HEK293 (cell line): ENCODE data around the gene NDUFA3.

ENCODE experiments used
- HOXA7 ChIP-seq: sonication (generic); formaldehyde crosslinking; IDR thresholded peaks from 2 replicates; pipeline ENCODE4 v1.8.1; 2022; ENCODE audit warnings: missing genetic modification reagents, borderline replicate concordance
- REST ChIP-seq: fragments of 450-650 bp; formaldehyde crosslinking; IDR thresholded peaks from 2 replicates; pipeline ENCODE4 v1.5.1; 2016; ENCODE audit warnings: missing biosample characterization, missing genetic modification characterization
- ZBTB21 ChIP-seq: fragments of 450-650 bp; formaldehyde crosslinking; IDR thresholded peaks from 2 replicates; pipeline ENCODE4 v1.5.1; 2017; ENCODE audit warnings: missing biosample characterization, missing genetic modification characterization
- ZBTB7A ChIP-seq: fragments of 450-650 bp; formaldehyde crosslinking; IDR thresholded peaks from 2 replicates; pipeline ENCODE4 v1.5.1; 2016; ENCODE audit warnings: low read depth, missing biosample characterization, missing genetic modification characterization
- ZFHX2 ChIP-seq: fragments of 450-650 bp; formaldehyde crosslinking; conservative IDR thresholded peaks from 2 replicates; pipeline ENCODE4 v1.5.1; 2016; ENCODE audit warnings: missing biosample characterization, missing genetic modification characterization
- ZIC2 ChIP-seq: fragments of 450-650 bp; formaldehyde crosslinking; IDR thresholded peaks from 2 replicates; pipeline ENCODE4 v1.5.1; 2016; ENCODE audit warnings: missing biosample characterization, missing genetic modification characterization
- ZNF132 ChIP-seq: fragments of 450-650 bp; formaldehyde crosslinking; IDR thresholded peaks from 2 replicates; pipeline ENCODE4 v1.5.1; 2017; ENCODE audit warnings: missing biosample characterization, missing genetic modification characterization, borderline replicate concordance
- ZNF175 ChIP-seq: fragments of 450-650 bp; formaldehyde crosslinking; IDR thresholded peaks from 2 replicates; pipeline ENCODE4 v1.5.1; 2016; ENCODE audit warnings: missing biosample characterization, missing genetic modification characterization
- ZNF664 ChIP-seq: fragments of 450-650 bp; formaldehyde crosslinking; IDR thresholded peaks from 2 replicates; pipeline ENCODE4 v1.5.1; 2016; ENCODE audit warnings: missing biosample characterization, missing genetic modification characterization
- ZNF747 ChIP-seq: fragments of 450-650 bp; formaldehyde crosslinking; IDR thresholded peaks from 2 replicates; pipeline ENCODE4 v1.5.1; 2016; ENCODE audit warnings: missing biosample characterization, missing genetic modification characterization
- ZNF777 ChIP-seq: fragments of 450-650 bp; formaldehyde crosslinking; IDR thresholded peaks from 2 replicates; pipeline ENCODE4 v1.5.1; 2017; ENCODE audit warnings: missing biosample characterization, missing genetic modification characterization, borderline replicate concordance
- TF ChIP-seq, protein P1 (sequence below): fragments of 450-650 bp; formaldehyde crosslinking; IDR thresholded peaks from 2 replicates; pipeline ENCODE4 v1.5.1; 2016; ENCODE audit warnings: missing biosample characterization, missing genetic modification characterization
- TF ChIP-seq, protein P2 (sequence below): fragments of 450-650 bp; formaldehyde crosslinking; IDR thresholded peaks from 2 replicates; pipeline ENCODE4 v1.5.1; 2016; ENCODE audit warnings: missing biosample characterization, missing genetic modification characterization, low read depth
- TF ChIP-seq, protein P3 (sequence below): fragments of 450-650 bp; IDR thresholded peaks from 2 replicates; pipeline ENCODE4 v1.5.1; 2018; ENCODE audit warnings: missing biosample characterization, missing genetic modification characterization

DNA sequence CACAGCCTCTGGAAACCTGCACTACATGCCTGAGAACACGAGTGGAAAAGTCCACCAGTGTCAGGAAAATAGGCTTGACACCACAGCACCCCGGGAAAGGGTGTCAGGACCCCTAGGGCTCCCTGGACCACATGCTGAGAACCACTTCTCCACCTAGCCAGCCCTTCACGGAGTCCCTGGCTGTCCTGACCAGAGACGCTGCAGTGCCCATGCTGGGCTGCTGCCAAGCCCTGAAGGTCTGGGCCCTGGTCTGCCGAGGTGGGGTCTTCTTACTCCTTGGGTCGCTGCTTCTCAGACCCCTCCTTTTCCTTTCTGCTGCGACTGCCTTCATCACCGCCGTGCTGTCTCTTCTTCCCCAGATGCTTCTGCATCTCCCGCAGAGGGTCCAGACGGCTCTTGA lies 53.8 kb downstream of the NDUFA3 start:
- TF ChIP-seq, protein P1, sequence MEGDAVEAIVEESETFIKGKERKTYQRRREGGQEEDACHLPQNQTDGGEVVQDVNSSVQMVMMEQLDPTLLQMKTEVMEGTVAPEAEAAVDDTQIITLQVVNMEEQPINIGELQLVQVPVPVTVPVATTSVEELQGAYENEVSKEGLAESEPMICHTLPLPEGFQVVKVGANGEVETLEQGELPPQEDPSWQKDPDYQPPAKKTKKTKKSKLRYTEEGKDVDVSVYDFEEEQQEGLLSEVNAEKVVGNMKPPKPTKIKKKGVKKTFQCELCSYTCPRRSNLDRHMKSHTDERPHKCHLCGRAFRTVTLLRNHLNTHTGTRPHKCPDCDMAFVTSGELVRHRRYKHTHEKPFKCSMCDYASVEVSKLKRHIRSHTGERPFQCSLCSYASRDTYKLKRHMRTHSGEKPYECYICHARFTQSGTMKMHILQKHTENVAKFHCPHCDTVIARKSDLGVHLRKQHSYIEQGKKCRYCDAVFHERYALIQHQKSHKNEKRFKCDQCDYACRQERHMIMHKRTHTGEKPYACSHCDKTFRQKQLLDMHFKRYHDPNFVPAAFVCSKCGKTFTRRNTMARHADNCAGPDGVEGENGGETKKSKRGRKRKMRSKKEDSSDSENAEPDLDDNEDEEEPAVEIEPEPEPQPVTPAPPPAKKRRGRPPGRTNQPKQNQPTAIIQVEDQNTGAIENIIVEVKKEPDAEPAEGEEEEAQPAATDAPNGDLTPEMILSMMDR, result no peak
- TF ChIP-seq ZNF777 (tag by site-specific recombination) (no peak), HOXA7 (CRISPR knock-in tag) (no peak), ZNF132 (tag by site-specific recombination) (no peak), REST (tag by site-specific recombination) (no peak), ZBTB21 (tag by site-specific recombination) (no peak), ZBTB7A (tag by site-specific recombination) (no peak), ZNF664 (tag by site-specific recombination) (no peak), ZFHX2 (tag by site-specific recombination) (no peak), ZNF175 (tag by site-specific recombination) (no peak), ZNF747 (tag by site-specific recombination) (no peak), ZIC2 (tag by site-specific recombination) (no peak)
- TF ChIP-seq, protein P2, sequence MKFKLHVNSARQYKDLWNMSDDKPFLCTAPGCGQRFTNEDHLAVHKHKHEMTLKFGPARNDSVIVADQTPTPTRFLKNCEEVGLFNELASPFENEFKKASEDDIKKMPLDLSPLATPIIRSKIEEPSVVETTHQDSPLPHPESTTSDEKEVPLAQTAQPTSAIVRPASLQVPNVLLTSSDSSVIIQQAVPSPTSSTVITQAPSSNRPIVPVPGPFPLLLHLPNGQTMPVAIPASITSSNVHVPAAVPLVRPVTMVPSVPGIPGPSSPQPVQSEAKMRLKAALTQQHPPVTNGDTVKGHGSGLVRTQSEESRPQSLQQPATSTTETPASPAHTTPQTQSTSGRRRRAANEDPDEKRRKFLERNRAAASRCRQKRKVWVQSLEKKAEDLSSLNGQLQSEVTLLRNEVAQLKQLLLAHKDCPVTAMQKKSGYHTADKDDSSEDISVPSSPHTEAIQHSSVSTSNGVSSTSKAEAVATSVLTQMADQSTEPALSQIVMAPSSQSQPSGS, result no peak
- TF ChIP-seq, protein P3, sequence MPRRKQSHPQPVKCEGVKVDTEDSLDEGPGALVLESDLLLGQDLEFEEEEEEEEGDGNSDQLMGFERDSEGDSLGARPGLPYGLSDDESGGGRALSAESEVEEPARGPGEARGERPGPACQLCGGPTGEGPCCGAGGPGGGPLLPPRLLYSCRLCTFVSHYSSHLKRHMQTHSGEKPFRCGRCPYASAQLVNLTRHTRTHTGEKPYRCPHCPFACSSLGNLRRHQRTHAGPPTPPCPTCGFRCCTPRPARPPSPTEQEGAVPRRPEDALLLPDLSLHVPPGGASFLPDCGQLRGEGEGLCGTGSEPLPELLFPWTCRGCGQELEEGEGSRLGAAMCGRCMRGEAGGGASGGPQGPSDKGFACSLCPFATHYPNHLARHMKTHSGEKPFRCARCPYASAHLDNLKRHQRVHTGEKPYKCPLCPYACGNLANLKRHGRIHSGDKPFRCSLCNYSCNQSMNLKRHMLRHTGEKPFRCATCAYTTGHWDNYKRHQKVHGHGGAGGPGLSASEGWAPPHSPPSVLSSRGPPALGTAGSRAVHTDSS (tag by site-specific recombination), result no peak
